ENCODE measurements around the gene PPEF2.
"Not testable (repeated sequence)": the region's sequence is repeated elsewhere in the genome, so short reads cannot be mapped to it uniquely, and the experiment has no call there.

The PPEF2 gene, protein sequence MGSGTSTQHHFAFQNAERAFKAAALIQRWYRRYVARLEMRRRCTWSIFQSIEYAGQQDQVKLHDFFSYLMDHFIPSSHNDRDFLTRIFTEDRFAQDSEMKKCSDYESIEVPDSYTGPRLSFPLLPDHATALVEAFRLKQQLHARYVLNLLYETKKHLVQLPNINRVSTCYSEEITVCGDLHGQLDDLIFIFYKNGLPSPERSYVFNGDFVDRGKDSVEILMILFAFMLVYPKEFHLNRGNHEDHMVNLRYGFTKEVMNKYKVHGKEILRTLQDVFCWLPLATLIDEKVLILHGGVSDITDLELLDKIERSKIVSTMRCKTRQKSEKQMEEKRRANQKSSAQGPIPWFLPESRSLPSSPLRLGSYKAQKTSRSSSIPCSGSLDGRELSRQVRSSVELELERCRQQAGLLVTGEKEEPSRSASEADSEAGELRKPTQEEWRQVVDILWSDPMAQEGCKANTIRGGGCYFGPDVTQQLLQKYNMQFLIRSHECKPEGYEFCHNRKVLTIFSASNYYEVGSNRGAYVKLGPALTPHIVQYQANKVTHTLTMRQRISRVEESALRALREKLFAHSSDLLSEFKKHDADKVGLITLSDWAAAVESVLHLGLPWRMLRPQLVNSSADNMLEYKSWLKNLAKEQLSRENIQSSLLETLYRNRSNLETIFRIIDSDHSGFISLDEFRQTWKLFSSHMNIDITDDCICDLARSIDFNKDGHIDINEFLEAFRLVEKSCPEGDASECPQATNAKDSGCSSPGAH

GRCh38 chr4:75902352-75902751 is at the start of gene PPEF2:
Gene PPEF2 (minus strand): TSS chr4:75902452. CDS start chr4:75896325, 6,127 bp downstream.
- DNase-seq: no peak

DNA sequence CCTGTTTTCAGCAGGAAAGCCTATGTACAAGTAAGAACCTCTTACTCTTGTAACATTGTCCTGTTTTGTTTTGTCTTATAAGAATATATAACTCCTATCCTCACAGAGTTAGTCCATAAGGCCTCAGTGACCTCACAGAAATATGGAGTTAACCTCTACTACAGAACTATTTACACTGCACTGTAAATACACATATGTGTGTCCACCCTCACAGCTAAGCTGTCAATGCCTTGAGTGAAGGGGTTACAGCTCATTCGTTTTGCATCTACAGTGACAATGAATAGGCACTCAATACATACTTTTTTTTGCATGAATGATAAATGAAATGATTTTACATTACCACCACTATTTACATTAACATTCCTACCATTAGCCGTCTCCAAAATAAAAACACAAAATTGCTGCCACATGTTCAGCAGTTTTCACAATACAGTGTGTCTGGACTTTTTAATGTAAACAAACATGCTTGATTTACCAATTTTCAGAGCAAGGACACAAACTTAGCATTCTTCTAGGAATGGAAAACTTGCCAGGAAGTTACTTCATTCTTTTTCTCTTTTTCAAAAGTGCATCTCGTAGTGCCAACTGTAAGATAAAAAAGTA is 48.1 kb upstream of the PPEF2 start:
- DNase-seq: no peak

DNA sequence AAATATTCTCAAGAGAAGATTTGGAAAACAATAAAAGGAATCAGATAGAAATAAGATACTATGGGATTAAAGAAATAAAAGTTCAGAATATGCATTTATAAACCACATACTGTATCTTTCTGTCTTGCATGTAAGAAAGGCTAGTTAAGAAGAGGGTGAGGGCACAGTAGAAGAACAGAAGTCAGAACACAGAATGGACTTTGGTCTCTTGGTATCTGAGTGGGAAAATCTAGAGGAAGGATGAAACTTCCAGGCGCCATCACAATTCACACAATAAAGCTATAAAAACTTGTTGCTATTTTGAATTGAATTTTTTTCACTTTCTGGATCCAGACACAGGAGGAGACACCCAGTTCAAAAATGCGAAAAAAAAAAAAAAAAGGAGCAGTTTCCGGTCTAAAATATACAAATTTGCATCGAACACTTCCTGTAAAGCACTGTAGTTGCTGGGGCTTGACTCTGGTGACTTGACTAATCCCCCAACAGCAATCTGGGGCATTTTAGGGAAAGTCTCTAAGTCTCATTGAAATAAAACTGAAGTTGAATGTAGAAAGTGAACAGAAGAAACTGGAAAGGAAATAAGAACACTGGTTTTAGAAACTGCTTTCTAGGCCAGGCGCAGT is 46.7 kb upstream of the PPEF2 start:
- DNase-seq: no peak

DNA sequence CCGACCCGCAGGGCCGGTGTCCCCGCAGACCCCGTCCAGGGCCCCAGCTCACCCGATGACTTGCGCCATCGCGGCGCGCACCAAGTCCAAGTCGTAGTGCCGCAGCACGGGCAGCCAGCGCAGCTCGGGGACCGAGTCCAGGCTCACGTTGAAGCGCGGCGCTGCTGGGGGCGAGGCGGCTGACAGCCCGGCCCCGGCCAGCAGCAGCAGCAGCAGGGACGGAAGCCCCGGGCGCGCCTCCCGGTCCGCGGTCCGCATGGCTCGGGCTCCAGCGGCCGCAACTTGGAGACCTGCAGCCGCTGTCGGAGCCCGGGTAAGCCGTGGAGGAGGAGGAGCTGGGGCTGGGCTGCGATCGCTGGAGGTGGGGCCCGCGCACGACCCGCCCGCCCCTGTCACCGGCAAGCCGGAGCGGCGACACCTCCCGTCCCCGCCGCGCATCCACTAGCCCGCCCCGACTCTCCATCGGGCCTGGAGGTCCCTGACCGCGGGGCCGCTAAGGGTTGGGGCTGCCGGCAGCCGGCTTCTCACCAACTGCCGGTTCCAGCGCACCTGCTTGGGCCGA is 38.5 kb upstream of the PPEF2 start, which contains the start of gene NAAA:
NAAA (minus strand) TSS at position 322 of the 562 bp plus-strand sequence; CDS start at position 258, 64 bp downstream.
- peak; percentile 37 for DNase-seq

GRCh38 chr4:75939890-75940691 is 37.8 kb upstream of the PPEF2 start:
- peak; percentile 57 for DNase-seq

DNA sequence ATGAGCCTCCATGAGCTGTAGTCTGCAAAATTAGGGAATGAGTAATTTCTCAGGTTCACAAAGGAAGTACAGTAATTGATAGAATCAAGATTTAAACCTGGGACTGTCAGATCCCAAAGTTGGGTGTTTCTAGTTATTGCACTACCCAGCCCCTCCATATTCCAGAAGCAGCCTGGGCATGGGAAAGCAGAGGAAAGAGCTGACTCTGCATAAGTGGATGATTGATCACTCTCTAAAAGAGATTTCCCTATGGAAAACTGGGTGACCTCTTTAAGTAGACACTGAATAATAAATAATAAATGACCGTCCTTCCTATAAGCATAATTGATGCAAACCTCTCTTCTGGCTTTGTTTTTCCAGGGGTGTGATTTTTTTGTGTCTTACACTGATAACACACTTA is 33.4 kb upstream of the PPEF2 start:
- no peak for DNase-seq

DNA sequence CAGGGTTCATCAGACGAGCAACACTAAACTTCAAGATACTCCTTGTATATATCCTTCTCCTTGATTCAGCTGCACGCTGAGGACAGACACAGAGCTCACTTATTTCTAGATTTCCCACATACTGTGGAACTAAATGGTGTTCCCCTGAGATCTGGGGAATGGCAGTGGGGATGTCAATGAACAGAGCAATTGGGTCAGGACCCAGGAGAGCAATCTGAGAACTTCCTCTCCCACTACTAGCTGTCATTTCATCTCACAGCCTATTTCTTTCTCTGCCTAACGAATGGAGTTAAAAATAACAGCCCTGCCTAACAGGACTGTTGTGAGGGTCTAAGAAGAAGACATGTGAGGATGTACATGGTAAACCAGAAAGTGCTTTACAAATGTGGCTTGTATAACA is 27.9 kb upstream of the PPEF2 start:
- DNase-seq: no peak

GRCh38 chr4:75924916-75925315 is 22.7 kb upstream of the PPEF2 start:
- DNase-seq: not testable (repeated sequence)

GRCh38 chr4:75924309-75924827 is 22.1 kb upstream of the PPEF2 start:
- no peak for DNase-seq

DNA sequence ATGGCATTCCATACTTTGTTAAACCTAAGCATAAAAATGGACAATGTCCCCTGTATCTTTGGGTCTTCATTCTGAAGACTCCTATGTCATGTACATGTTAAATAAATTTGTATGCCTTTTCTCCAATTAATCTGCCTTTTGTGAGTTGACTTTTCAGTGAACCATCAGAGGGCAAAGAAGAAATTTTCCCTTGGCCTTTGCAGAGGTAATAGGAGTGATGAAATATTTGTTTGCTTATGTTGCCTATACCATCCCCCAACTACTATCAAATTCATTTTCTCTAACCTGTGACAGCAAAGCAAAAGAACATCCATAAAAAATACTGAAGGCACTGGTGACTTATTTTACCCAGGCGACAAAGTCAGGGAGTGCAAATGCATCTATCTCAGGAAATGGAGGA is 20.3 kb upstream of the PPEF2 start:
- DNase-seq: no peak

DNA sequence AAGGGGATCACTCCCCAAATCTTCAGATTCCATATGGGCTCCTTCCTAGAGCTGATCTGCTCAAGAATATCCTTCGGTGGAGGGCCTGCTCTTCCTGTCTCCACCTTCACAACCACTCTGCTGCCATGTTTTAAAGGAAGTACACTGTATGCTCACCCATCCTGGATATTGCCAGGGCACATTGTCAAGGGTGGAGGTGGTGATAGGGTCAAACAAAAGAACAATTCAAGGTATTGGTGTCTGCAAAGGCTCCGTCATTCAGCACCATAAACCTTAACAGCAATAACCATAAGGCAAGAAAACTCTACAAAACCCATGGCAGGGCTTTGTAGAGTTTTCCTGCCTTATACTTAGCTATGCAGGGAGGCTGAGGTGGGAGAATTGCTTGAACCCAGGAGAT is 19.7 kb upstream of the PPEF2 start:
- no peak for DNase-seq

DNA sequence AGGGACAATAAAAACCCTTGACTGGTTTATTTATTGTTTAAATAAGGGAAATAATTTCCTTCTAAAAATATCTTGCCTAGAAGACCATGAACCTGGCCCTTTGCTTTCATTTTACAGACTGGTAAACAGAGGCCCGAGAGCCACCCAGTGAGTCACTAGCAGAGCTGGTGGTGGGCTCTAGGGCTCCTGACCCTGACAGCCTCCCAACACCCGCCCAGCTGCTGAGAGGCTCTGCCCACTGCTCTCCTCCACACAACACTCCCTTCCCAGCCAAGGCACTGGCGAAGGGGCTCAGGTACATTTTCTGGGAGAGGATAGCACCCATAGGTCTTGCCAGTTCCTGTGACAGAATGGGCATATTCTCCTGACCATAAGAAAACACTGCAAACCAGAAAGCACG is 18.1 kb upstream of the PPEF2 start:
- no peak for DNase-seq

DNA sequence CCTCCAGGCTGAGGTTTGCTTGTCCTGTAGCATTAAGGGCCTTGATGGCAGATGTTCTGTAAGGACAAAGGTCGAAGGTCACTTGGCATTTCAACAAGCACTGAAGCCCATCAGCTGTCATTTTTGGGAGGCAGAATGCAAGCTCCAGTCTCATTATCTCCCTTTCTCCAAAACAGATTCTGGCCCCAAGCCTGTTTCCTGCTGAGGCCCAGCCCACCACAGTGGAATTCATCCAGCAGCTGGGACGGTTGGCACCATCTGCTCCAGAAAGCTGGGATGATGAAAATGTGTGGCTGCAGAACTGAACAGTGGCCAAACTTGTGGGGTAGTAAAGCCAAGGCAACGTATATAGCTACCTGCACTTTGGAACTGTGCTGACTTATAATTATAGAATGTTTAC is 17.7 kb upstream of the PPEF2 start:
- no peak for DNase-seq

GRCh38 chr4:75916091-75916661 is 13.9 kb upstream of the PPEF2 start:
- peak; percentile 35 for DNase-seq

GRCh38 chr4:75912968-75913367 is 10.7 kb upstream of the PPEF2 start:
- DNase-seq: no peak

DNA sequence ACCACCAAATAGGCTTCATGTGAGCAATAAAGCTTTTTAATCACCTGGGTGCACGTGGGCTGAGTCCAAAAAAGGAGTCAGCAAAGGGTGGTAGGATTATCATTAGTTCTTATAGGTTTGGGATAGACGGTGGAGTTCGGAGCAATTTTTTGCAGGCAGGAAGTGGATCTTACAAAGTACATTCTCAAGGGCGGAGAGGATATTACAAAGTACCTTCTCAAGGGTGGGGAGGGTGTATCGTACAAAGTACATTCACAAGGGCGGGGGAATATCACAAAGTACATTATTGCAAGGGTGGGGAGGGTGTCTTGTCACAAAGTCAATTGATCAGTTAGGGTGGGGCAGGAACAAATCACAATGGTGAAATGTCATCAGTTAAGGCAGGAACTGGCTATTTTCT is 8.6 kb upstream of the PPEF2 start:
- DNase-seq: not testable (repeated sequence)

GRCh38 chr4:75909405-75909804 is 7.2 kb upstream of the PPEF2 start:
- no peak for DNase-seq

DNA sequence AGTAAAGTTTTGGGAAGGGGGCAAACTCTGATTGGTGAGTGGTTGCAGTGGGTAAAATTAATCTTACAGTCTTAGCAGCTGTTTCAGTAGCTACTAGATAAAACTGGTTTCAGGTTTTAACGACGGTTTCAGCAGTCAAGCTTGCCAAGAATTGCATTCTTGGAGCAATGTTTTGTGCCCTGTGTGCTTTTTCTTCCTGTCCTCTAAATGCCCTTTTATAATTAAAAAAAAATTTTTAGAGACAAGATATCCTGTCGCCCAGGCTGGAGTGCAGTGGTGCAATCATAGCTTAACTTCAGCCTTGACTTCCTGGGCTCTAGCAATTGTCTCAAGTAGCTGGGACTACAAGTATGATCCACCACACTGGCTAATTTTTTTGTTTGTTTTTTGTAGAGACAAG is 6.3 kb upstream of the PPEF2 start:
- no peak for DNase-seq

DNA sequence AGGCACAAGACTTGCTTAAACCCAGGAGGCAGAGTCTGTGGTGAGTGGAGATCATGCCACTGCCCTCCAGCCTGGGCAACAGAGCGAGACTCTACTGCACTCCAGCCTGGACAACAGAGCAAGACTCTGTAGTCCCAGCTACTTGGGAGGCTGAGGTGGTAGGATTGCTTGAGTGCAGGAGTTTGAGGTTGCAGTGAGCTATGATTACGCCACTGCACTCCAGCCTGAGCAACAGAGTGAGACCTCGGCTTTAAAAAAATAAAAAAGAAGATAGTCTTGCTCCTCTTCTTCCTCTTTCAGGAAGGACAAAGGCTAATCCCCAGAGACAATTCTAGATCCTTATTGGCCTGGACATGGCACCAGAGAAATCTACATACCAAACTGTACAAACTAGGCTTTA is 5.7 kb upstream of the PPEF2 start:
- no peak for DNase-seq

DNA sequence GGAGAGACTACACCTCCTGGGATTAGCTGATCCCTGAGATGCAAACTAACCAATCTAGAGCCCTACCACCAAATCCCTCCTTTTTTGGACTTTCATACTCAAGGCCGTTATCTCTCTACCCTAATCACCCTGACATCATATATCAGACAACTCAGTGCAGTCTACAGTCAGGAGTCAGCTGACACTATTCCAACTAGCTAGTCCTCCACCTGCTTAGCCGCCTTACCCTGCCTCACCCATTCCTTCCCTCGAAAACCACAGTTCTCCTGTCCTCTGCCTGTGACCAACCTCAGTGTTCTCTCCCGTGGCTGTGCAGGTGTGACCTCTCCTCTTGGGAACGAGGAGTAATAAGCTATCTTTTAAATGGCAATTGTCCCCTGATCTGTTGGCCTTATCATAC is 1.8 kb upstream of the PPEF2 start:
- DNase-seq: no peak

- DNase-seq: no peak
Measured at GRCh38 chr4:75898536-75898935, 3.7 kb downstream of the PPEF2 start.

Measured in midbrain (tissue), 1 donor.